Astrocyte of the spinal cord (primary cell): Measurements from ENCODE around the gene FANCM.

Experiments
- DNase-seq: peaks from one replicate; pipeline ENCODE4 v3.0.0; 2011; ENCODE audit warnings: low read depth, low spot score
- H3K4me3 ChIP-seq: 2 replicates; pipeline ENCODE4 v1.5.1; 2011; ENCODE audit warnings: low read depth, mild to moderate bottlenecking, low read length, moderate library complexity
- CTCF ChIP-seq: IDR thresholded peaks from 2 replicates; pipeline ENCODE4 v1.5.1; 2012; ENCODE audit warnings: low read depth, mild to moderate bottlenecking, low read length, inconsistent platforms
- in situ Hi-C: cut with HindIII; loops from 2 replicates; pipeline ENCODE4 v1.10.0; 2017; ENCODE audit warnings: low sequenced_read_pairs

FANCM gene

GRCh38 chr14:45222485-45223262 lies 86.9 kb downstream of the FANCM start:
- in situ Hi-C loops, result no loop called here
- no peak for DNase-seq
- H3K4me3 ChIP-seq, result no peak overlapping the region
- TF ChIP-seq CTCF, result no peak

DNA sequence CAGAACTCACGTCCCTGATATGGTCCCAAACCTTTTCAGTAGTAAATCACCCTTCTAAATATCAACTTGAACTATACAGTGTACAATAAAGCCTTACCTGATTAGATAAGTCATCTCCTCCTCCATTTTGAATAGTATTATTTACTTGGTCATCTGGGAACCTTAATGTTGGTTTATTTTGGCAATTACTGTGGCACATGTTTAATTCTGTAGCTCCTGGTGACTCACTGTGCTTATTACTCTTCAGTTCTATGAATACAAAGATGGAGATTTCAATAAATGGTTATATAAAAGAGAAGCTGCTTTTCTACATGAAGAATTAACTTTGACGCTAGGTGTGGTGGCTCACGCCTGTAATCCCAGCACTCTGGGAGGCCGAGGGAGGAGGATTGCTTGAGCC lies 91.8 kb downstream of the FANCM start:
- no peak for TF ChIP-seq CTCF
- no peak for DNase-seq
- in situ Hi-C loops, result no loop called here
- no peak overlapping the region for H3K4me3 ChIP-seq

DNA sequence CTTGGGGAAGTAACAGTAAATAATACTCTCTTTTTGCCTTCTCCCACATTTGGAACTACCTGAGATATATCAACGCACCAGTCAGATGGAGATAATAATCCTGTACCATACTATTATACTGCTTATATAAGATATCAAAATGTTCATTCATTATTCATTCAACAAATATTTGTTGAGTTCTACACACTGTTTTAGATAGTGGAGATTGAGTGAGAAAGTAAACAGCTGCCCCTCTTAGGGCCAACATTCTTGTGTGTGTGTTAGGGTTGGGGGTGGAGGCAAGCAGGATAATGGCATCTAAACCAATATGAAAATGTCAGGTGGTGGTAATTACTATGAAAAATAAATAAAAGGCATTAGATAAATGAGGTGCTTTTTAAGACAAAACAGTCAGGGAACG lies 103.3 kb downstream of the FANCM start:
- no peak overlapping the region for H3K4me3 ChIP-seq
- no peak for TF ChIP-seq CTCF
- no peak for DNase-seq
- in situ Hi-C loops, result no loop called here

GRCh38 chr14:45242706-45243105 lies 107.0 kb downstream of the FANCM start:
- no peak for DNase-seq
- H3K4me3 ChIP-seq, result no peak overlapping the region
- in situ Hi-C loops, result no loop called here
- TF ChIP-seq CTCF, result no peak

GRCh38 chr14:45246151-45246550 lies 110.4 kb downstream of the FANCM start:
- TF ChIP-seq CTCF, result no peak
- H3K4me3 ChIP-seq, result no peak overlapping the region
- in situ Hi-C loops, result no loop called here
- no peak for DNase-seq

- TF ChIP-seq CTCF, result no peak
- in situ Hi-C loops, result no loop called here
- no peak for DNase-seq
- no peak overlapping the region for H3K4me3 ChIP-seq
Measured at GRCh38 chr14:45246691-45247090, 111.0 kb downstream of the FANCM start.

- TF ChIP-seq CTCF, result no peak
- no peak for DNase-seq
- no peak overlapping the region for H3K4me3 ChIP-seq
- in situ Hi-C loops, result no loop called here
Measured at GRCh38 chr14:45247427-45247826, 111.7 kb downstream of the FANCM start.
